ENCODE results near the gene ABHD12. TPM values are rescaled to one million over a fixed set of nuclear protein-coding genes. Genes with fewer than 3 reads are reported as not detected.

Gene ABHD12
- total RNA-seq, 2 donors from 2014 or later, result 48.2 to 52.7 TPM

GRCh38 chr20:25321991-25322390 lies 68.6 kb downstream of the ABHD12 start:
- Histone ChIP-seq H3K9me3 (ENCODE audit: control insufficient read depth, low read length) (no peaks in the 10 kb centered on the region), H3K4me3 (ENCODE audit: low read length) (no peak overlapping the region), H3K4me1 (ENCODE audit: control insufficient read depth, insufficient read depth, low read length) (no peaks in the 10 kb centered on the region), H3K9ac (ENCODE audit: extremely low read depth, low read length, poor library complexity, severe bottlenecking) (no peak overlapping the region), H3K27me3 (ENCODE audit: control insufficient read depth, insufficient read depth, low read length, poor library complexity, severe bottlenecking) (no peaks in the 10 kb centered on the region), H3K36me3 (ENCODE audit: control insufficient read depth, insufficient read depth, low read length) (peaks cover 16% of the 10 kb centered on the region), H3K27ac (ENCODE audit: low read depth, low read length) (no peak overlapping the region)
- Mint-ChIP-seq H3K27me3 (ENCODE audit: insufficient read depth) (no peaks in the 10 kb centered on the region), H3K27ac (no peak overlapping the region), H3K36me3 (ENCODE audit: low read depth) (peaks cover 27% of the 10 kb centered on the region), H3K4me3 (no peak overlapping the region), H3K9me3 (no peaks in the 10 kb centered on the region), H3K4me1 (peaks cover 9% of the 10 kb centered on the region)
- no peak for DNase-seq
- TF ChIP-seq CTCF (conservative IDR thresholded peaks at IDR 0.05), result no peak
- WGBS, 2 experiments (ENCODE audit: insufficient coverage in 1 of 2, insufficient read length in 1 of 2), result 73 to 91% methylated on average over 1 to 4 of the region's 4 CpGs

GRCh38 chr20:25321262-25321831 lies 69.3 kb downstream of the ABHD12 start:
- peak; percentile 29 for DNase-seq
- no peak overlapping the region for H3K27ac ChIP-seq (ENCODE audit: low read depth, low read length)
- no peak overlapping the region for H3K4me3 Mint-ChIP-seq
- no peaks in the 10 kb centered on the region for H3K4me1 ChIP-seq (ENCODE audit: control insufficient read depth, insufficient read depth, low read length)
- no peaks in the 10 kb centered on the region for H3K27me3 ChIP-seq (ENCODE audit: control insufficient read depth, insufficient read depth, low read length, poor library complexity, severe bottlenecking)
- no peaks in the 10 kb centered on the region for H3K27me3 Mint-ChIP-seq (ENCODE audit: insufficient read depth)
- H3K9ac ChIP-seq (ENCODE audit: extremely low read depth, low read length, poor library complexity, severe bottlenecking), result no peak overlapping the region
- no peaks in the 10 kb centered on the region for H3K9me3 ChIP-seq (ENCODE audit: control insufficient read depth, low read length)
- peaks cover 9% of the 10 kb centered on the region for H3K4me1 Mint-ChIP-seq
- H3K36me3 Mint-ChIP-seq (ENCODE audit: low read depth), result peaks cover 31% of the 10 kb centered on the region
- no peaks in the 10 kb centered on the region for H3K9me3 Mint-ChIP-seq
- no peak for TF ChIP-seq CTCF (conservative IDR thresholded peaks at IDR 0.05)
- H3K4me3 ChIP-seq (ENCODE audit: low read length), result no peak overlapping the region
- 95 to 100% methylated on average over 1 to 5 of the region's 5 CpGs for WGBS, 2 experiments (ENCODE audit: insufficient coverage in 1 of 2, insufficient read length in 1 of 2)
- peaks cover 16% of the 10 kb centered on the region for H3K36me3 ChIP-seq (ENCODE audit: control insufficient read depth, insufficient read depth, low read length)
- no peak overlapping the region for H3K27ac Mint-ChIP-seq

GRCh38 chr20:25320035-25320800 lies 70.4 kb downstream of the ABHD12 start:
- H3K9ac ChIP-seq (ENCODE audit: extremely low read depth, low read length, poor library complexity, severe bottlenecking), result no peak overlapping the region
- Mint-ChIP-seq H3K4me3 (no peak overlapping the region), H3K36me3 (ENCODE audit: low read depth) (peaks cover 39% of the 10 kb centered on the region), H3K27me3 (ENCODE audit: insufficient read depth) (no peaks in the 10 kb centered on the region), H3K27ac (no peak overlapping the region), H3K9me3 (no peaks in the 10 kb centered on the region), H3K4me1 (peaks cover 9% of the 10 kb centered on the region)
- 93 to 96% methylated on average over 7 to 13 of the region's 13 CpGs for WGBS, 2 experiments (ENCODE audit: insufficient coverage in 1 of 2, insufficient read length in 1 of 2)
- H3K27ac ChIP-seq (ENCODE audit: low read depth, low read length), result no peak overlapping the region
- H3K4me3 ChIP-seq (ENCODE audit: low read length), result no peak overlapping the region
- no peaks in the 10 kb centered on the region for H3K9me3 ChIP-seq (ENCODE audit: control insufficient read depth, low read length)
- TF ChIP-seq CTCF (conservative IDR thresholded peaks at IDR 0.05), result no peak
- H3K36me3 ChIP-seq (ENCODE audit: control insufficient read depth, insufficient read depth, low read length), result peaks cover 16% of the 10 kb centered on the region
- H3K27me3 ChIP-seq (ENCODE audit: control insufficient read depth, insufficient read depth, low read length, poor library complexity, severe bottlenecking), result no peaks in the 10 kb centered on the region
- no peaks in the 10 kb centered on the region for H3K4me1 ChIP-seq (ENCODE audit: control insufficient read depth, insufficient read depth, low read length)
- no peak for DNase-seq
